Activated CD8-positive, alpha-beta memory T cell treated with anti-CD3 and anti-CD28 coated beads for 36 hours (primary cell): ENCODE data around the gene CHL1. TPM values are rescaled to one million over a fixed set of nuclear protein-coding genes. Genes with fewer than 3 reads are reported as not detected.
"Not testable (repeated sequence)": the region's sequence is repeated elsewhere in the genome, so short reads cannot be mapped to it uniquely, and the experiment has no call there.

Experiments
- CTCF ChIA-PET: fragments of 350-600 bp; sonication (Branson Sonifier 250); formaldehyde crosslinking; loops from one replicate; lab custom pipeline; 2021; ENCODE audit warnings: antibody characterized with exemption; lab: Charles Lee
- POLR2A ChIA-PET: fragments of 350-600 bp; sonication (Branson Sonifier 250); formaldehyde crosslinking; loops from one replicate; lab custom pipeline; 2021; ENCODE audit warnings: antibody characterized with exemption; lab: Charles Lee
- total RNA-seq, 2 experiments: library from RNA; stranded (reverse); gene quantifications; one replicate each; pipeline ENCODE4 v1.2.3, GENCODE V29; 2021

The CHL1 gene
- total RNA-seq, 2 experiments from 2014 or later = not detected

GRCh38 chr3:325495-325894 is 128.9 kb downstream of the CHL1 start:
- CTCF ChIA-PET = no interaction called here

GRCh38 chr3:330494-331115 is 134.0 kb downstream of the CHL1 start:
- POLR2A ChIA-PET = no interaction called here
- CTCF ChIA-PET = no interaction called here

More at GRCh38 chr3:325495-325894, 128.9 kb downstream of the CHL1 start:
- POLR2A ChIA-PET = no interaction called here

GRCh38 chr3:331881-332280 is 135.3 kb downstream of the CHL1 start:
- POLR2A ChIA-PET = no interaction called here

GRCh38 chr3:332701-333100 is 136.1 kb downstream of the CHL1 start:
- POLR2A ChIA-PET = no interaction called here
- CTCF ChIA-PET = no interaction called here

More at GRCh38 chr3:331881-332280, 135.3 kb downstream of the CHL1 start:
- CTCF ChIA-PET = no interaction called here

GRCh38 chr3:335240-335639 is 138.7 kb downstream of the CHL1 start:
- ChIA-PET CTCF (no interaction called here), POLR2A (no interaction called here)

GRCh38 chr3:339351-339750 is 142.8 kb downstream of the CHL1 start:
- POLR2A ChIA-PET = no interaction called here
- CTCF ChIA-PET = no interaction called here

GRCh38 chr3:341998-342397 is 145.4 kb downstream of the CHL1 start:
- CTCF ChIA-PET = no interaction called here
- POLR2A ChIA-PET = no interaction called here

- ChIA-PET POLR2A (no interaction called here), CTCF (no interaction called here)
Observed at GRCh38 chr3:346186-346585, 149.6 kb downstream of the CHL1 start.

GRCh38 chr3:347581-347980 is 151.0 kb downstream of the CHL1 start:
- ChIA-PET CTCF (no interaction called here), POLR2A (no interaction called here)

GRCh38 chr3:350871-351371 is 154.4 kb downstream of the CHL1 start:
- ChIA-PET POLR2A (no interaction called here), CTCF (no interaction called here)

GRCh38 chr3:352599-352998 is 156.0 kb downstream of the CHL1 start:
- ChIA-PET CTCF (no interaction called here), POLR2A (no interaction called here)

GRCh38 chr3:353191-353739 is 156.7 kb downstream of the CHL1 start:
- POLR2A ChIA-PET = no interaction called here
- CTCF ChIA-PET = interaction anchor here (0.7 kb wide), 1 partner anchor 93 kb away, joined by 3 read pairs; no protein-coding TSS in a partner anchor

GRCh38 chr3:354432-354831 is 157.9 kb downstream of the CHL1 start:
- ChIA-PET CTCF (interaction anchor here (1.1 kb wide), 1 partner anchor 21 kb away, joined by 3 read pairs; no protein-coding TSS in a partner anchor), POLR2A (no interaction called here)

GRCh38 chr3:355622-356021 is 159.1 kb downstream of the CHL1 start:
- CTCF ChIA-PET = no interaction called here

GRCh38 chr3:356952-357351 is 160.4 kb downstream of the CHL1 start:
- CTCF ChIA-PET = no interaction called here
- POLR2A ChIA-PET = no interaction called here

More at GRCh38 chr3:355622-356021, 159.1 kb downstream of the CHL1 start:
- POLR2A ChIA-PET = no interaction called here

GRCh38 chr3:359672-360071 is 163.1 kb downstream of the CHL1 start:
- ChIA-PET POLR2A (no interaction called here), CTCF (no interaction called here)

- ChIA-PET POLR2A (no interaction called here), CTCF (no interaction called here)
Observed at GRCh38 chr3:362681-363338, 166.2 kb downstream of the CHL1 start.

- POLR2A ChIA-PET = no interaction called here
- CTCF ChIA-PET = no interaction called here
Observed at GRCh38 chr3:364287-364686, 167.7 kb downstream of the CHL1 start.

GRCh38 chr3:365268-365667 is 168.7 kb downstream of the CHL1 start:
- CTCF ChIA-PET = no interaction called here

GRCh38 chr3:366253-366652 is 169.7 kb downstream of the CHL1 start:
- CTCF ChIA-PET, POLR2A ChIA-PET: not testable (repeated sequence)

More at GRCh38 chr3:365268-365667, 168.7 kb downstream of the CHL1 start:
- POLR2A ChIA-PET = no interaction called here
